NCI-H1092 treated with DMSO at 0.1 percent for 48 hours (cell line): Measurements from ENCODE around the gene PACSIN2.
A peak's percentile ranks its signal among the peaks of the same experiment; 100 is the strongest.
"Not testable (repeated sequence)": the region's sequence is repeated elsewhere in the genome, so short reads cannot be mapped to it uniquely, and the experiment has no call there.

Experiments
- DNase-seq: peaks from one replicate; lab custom pipeline; 2025; lab: John Stamatoyannopoulos, UW

Gene PACSIN2

GRCh38 chr22:43014869-43015676 lies at the start of gene PACSIN2:
Gene PACSIN2 (minus strand): TSS chr22:43015149. CDS start chr22:42912080, 103,069 bp downstream.
- peak; percentile 77 for DNase-seq

- no peak for DNase-seq
Observed at GRCh38 chr22:43060183-43060582, 45.2 kb upstream of the PACSIN2 start.

DNA sequence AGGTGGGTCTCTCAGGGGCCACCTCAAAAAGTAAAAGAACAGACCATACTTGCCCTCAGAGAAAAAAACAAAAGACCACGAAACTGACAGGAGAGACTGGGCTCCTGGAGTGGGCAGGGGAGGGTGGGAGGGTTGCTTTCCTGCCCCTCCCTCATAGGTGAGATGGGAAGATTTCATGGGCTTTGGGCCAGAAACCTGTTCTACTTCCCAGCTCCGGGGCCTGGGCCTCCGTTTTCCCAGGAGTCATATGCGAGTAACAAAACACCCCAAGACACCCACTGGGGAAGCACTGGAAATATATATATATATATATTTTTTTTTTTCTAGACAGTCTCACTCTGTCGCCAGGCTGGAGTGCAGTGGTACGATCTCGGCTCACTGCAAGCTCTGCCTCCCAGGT lies 42.7 kb upstream of the PACSIN2 start:
- no peak for DNase-seq

- no peak for DNase-seq
Observed at GRCh38 chr22:43053176-43053575, 38.2 kb upstream of the PACSIN2 start.

GRCh38 chr22:43050995-43051394 lies 36.0 kb upstream of the PACSIN2 start:
- no peak for DNase-seq

- no peak for DNase-seq
Observed at GRCh38 chr22:43047605-43048004, 32.7 kb upstream of the PACSIN2 start.

DNA sequence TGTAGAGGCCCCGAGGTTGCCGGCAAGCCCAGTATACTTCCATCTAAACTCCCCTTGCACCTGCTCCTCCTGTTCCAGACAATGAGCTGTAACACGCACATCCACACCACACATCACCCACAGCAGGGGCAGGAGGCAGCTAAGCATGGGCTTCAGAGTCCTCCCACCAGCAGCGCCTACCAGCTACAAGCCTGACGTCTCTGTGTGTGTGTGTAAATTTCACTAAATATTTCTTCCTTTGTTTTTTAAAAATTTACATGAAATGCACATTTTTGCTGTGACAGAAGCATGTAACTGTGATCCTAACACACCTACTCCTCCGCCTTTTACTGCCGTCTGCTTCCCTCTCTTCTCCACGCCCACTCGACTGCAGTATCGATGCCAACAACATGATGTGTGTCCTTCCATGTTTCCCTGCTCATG lies 29.4 kb upstream of the PACSIN2 start:
- peak; percentile 0 for DNase-seq

DNA sequence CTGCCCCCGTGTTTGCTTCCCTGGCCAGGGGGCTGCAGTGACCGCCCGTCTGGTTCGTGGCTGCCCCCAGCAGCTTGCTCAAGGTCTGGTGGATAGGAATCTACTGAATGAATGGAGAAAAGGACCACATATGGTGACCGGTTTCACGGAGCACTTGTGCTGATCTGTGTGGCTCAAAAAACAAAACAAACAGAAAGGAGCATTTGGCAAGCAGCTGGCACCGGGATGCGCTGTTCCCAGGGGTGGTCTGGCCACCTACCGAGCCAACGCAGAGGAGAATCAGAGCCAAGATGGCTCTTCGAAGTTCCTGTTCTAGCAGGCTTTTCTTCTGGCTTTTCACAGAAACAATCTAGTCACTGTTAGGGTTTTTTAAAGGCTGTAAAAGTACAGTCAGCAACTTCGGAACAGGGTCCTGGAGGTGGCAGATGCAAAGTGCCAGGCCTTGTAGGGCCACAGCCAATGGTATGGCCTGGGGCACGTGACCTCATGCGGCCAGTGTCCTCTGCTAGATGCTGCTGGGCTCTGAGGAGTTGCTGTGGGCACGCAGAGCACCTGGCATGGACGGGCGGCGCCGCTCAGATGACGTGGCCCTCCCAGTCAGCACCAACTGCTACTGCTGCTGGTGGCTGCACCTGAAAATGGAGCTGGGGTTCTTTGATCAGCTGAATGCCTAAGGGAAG lies 27.3 kb upstream of the PACSIN2 start:
- peak; percentile 46 for DNase-seq

DNA sequence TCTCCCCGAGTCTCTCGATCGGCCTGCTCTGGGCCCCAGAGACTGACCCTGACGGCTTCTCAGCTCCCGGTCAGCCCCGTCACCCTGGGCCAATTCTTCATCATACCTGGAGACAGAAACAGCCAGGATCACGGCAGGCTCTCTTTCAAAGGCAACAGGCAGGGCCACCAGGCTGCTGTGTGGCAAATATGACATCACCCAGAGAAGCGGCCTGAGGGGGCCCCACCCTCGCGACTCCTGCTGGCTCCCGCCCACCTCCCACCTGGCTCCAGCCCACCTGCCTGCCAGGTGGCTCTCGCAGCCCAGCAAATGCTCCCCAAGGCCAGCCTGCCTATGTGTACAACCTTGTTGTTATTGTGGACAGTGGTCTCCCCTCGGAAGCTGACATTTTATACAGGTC lies 24.9 kb upstream of the PACSIN2 start:
- no peak for DNase-seq

DNA sequence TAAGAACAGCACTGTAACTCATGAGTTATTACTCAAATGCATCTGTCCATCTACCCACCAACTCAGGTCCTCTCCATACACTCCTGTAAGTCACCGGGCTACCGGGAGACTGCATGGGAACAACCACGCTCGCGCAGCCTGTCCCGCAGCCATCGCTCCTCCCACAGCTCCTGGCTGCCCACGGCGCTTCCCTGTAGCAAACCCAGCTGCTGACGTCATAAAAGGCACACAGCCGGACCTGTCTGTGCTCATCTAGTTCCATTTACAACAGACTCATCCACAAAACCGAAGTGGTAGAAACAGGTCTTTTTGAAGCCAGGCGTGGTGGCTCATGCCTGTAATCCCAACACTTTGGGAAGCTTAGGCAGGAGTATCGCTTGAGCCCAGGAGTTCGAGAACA lies 23.4 kb upstream of the PACSIN2 start:
- no peak for DNase-seq

DNA sequence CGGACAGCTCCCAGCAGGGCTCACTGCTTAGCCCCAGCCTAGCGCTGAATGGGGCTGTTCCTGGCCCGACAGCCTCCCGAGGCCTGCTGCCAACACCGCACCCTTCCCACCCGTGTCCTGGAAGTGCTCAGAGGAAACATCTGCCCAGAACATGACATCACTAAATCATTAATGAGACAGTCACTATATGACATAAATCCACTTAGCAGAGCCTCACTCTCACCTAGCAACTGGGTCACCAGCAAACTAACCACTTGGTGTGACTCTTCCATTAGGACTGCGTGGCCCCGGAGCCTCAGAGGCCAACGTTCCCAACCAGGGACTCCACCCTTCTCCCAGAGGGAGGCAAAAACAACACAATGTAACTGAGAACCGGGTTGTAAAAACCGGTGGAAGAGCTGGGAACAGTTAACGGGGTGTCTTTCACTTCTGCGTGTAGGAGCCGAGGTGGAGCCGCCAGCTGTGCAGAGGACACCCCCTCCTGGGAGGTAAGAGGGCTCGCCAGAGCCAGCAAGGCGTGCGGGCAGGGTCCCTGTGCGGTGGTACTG lies 21.4 kb upstream of the PACSIN2 start:
- no peak for DNase-seq

GRCh38 chr22:43035250-43035649 lies 20.3 kb upstream of the PACSIN2 start:
- no peak for DNase-seq

- DNase-seq = no peak
Observed at GRCh38 chr22:43031617-43032016, 16.7 kb upstream of the PACSIN2 start.

DNA sequence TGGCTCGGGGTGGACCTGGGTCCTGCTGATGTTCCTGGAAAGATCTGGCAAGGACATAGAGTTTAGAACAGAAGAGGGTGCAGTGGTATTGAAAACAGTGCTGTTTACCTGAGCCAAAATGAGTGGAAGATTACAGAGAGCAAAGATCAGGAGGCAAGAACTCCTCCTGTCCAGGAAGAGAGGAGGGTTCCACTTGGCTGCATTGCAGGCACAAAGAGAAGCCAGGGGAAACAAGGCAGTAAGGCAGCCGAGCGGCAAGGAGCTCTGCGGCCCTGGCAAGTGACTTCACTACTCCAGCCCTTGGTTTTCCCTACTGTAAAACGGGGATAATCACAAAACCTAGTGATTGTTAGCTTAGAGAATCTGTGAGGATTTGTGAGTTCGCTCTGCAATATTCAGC lies 3.7 kb upstream of the PACSIN2 start:
- DNase-seq = no peak

DNA sequence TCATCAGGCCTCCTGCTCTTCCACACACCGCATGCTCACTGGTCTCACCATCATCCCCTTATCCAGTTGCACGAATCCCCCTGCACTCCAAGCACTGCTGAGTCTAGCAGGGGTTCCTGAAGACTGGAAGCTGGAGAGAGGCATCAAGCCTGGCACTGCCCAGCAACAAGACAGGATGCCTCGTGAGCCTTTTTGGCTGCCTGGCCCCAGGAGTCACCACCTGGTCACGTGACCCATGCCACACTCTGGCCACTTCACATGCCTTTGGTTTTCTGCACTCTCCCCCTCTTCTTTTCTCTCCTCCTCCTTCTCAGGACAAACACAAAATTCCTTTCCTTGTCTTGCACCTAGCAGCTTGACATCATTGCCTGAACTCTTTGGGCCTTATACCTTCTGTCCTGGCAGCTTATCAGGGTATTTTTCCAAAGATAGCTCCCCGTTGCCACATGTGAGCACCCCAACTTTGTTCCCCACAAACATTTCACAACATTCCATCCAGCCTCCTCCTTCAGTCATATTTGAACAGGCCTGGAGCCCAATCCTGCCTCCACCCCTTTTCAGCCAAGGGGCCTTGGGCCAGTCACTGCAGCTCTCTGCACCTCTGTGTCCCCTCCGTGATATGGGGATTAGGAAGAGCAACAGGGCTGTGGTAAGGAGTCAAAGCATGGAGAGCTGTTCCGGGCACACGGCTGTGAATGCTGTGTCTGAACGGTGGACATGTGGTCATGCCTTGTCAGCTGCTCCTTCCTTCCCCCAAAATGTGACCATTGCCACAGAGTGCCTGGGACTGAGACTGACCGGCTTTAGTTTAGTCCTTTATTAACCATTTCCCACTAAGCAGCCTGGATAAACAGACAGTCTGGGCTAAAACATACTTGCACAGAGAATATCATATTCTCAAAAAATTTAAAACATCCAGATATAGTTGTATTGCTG lies 2.8 kb upstream of the PACSIN2 start:
- no peak for DNase-seq

GRCh38 chr22:43016150-43016549 lies 1.2 kb upstream of the PACSIN2 start:
- not testable (repeated sequence) for DNase-seq

DNA sequence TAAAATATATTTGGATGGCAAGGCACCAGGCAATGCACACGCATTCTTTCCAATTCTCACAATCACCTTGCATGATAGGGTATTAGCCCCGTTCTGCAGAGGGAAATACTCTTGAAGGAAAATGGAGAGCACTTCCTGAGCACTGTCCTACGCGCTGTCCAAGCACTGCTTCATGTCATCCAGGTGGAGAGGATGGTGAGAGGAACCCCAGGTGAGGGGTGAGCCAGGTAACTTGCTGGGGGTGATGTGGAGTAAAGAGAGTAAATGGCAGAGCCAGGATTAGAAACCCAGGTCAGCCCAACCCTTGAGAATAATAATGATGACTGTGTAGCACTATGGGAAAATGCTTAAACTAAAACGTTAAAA lies 711 bp upstream of the PACSIN2 start:
- DNase-seq = no peak

GRCh38 chr22:43014316-43014868 lies 557 bp downstream of the PACSIN2 start:
- DNase-seq = no peak

GRCh38 chr22:43013355-43014315 lies 1.3 kb downstream of the PACSIN2 start:
- DNase-seq = no peak

DNA sequence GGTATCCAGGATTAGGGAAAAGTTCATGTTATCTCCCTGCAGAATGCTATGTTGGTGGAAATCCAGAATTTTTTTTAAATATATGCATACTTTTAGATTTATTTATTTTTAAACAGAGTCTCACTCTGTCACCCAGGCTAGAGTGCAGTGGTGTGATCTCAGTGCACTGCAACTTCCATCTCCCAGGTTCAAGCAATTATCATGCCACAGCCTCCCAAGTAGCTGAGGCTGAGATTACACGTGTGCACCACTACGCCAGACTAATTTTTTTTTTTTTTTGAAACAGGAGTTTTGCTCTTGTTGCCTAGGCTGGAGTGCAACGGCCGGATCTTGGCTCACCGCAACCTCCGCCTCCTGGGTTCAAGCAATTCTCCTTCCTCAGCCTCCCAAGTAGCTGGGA lies 2.6 kb downstream of the PACSIN2 start:
- no peak for DNase-seq

DNA sequence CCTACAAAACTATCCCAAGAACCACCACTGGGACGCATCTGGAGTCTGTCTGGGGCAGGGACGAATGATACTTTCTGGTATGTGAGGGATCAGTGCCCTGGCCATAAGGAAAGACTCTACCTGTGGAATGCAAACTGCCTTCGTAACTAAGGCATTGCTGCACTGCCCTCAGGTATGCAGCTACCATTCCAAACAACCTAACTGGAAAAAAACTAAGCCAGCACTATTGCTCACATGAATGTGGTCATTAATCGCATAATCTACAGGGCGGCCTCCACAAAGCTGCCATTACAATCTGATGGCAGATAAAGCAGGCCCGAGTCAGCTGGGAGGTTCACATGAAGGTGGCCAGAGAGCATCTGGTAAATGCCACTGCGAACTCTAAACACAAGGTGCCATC lies 3.9 kb downstream of the PACSIN2 start:
- DNase-seq = no peak
